PC-3 (cell line): ENCODE results near the gene AVPR1A. TPM values are rescaled to one million over a fixed set of nuclear protein-coding genes. Genes with fewer than 3 reads are reported as not detected.

ENCODE experiments used
- ATAC-seq: fragments of 200-7000 bp; cut with Tn5 transposase; 2 replicates; pipeline ENCODE4 v1.9.1; 2020; ENCODE audit warnings: mild to moderate bottlenecking, moderate library complexity
- BruUV-seq: library from RNA; stranded (reverse); fragments of 400-500 nt; replicated peaks from 2 replicates; lab custom pipeline; 2021; lab: Mats Ljungman, UMichigan
- CTCF ChIA-PET: fragments of 300-600 bp; sonication (Branson Sonifier 250); formaldehyde crosslinking; loops from one replicate; lab custom pipeline; 2022; ENCODE audit warnings: antibody characterized with exemption; lab: Charles Lee
- POLR2A ChIA-PET: fragments of 300-600 bp; sonication (Branson Sonifier 250); formaldehyde crosslinking; loops from one replicate; lab custom pipeline; 2022; ENCODE audit warnings: antibody characterized with exemption; ENCODE audit not compliant: unreplicated experiment; lab: Charles Lee
- DNase-seq: peaks from one replicate; pipeline ENCODE4 v3.0.0-alpha.2; 2015
- H2AFZ ChIP-seq: fragments of 300-600 bp; sonication (generic); 2 replicates; pipeline ENCODE4 v1.6.0; 2016; ENCODE audit warnings: antibody characterized with exemption, low read length
- H3F3A ChIP-seq: fragments of 300-600 bp; sonication (generic); one replicate; pipeline ENCODE4 v1.6.0; 2017; ENCODE audit warnings: antibody characterized with exemption, low read length, control low read depth, mild to moderate bottlenecking; ENCODE audit not compliant: unreplicated experiment
- H3K27ac ChIP-seq: fragments of 300-600 bp; sonication (generic); 2 replicates; pipeline ENCODE4 v1.5.1; 2016; ENCODE audit warnings: mild to moderate bottlenecking, low read length
- H3K27me3 ChIP-seq: fragments of 300-600 bp; sonication (generic); 2 replicates; pipeline ENCODE4 v1.6.1; 2016; ENCODE audit warnings: low read length, mixed read lengths
- H3K36me3 ChIP-seq: fragments of 300-600 bp; sonication (generic); 2 replicates; pipeline ENCODE4 v1.6.1; 2016; ENCODE audit warnings: low read depth, mixed run types, low read length, mixed read lengths
- H3K4me1 ChIP-seq: fragments of 300-600 bp; sonication (generic); 2 replicates; pipeline ENCODE4 v1.5.1; 2016; ENCODE audit warnings: low read length; ENCODE audit not compliant: insufficient read depth
- H3K4me2 ChIP-seq: fragments of 300-600 bp; sonication (generic); 2 replicates; pipeline ENCODE4 v1.6.0; 2016; ENCODE audit warnings: low read length
- H3K4me3 ChIP-seq: fragments of 300-600 bp; sonication (generic); 2 replicates; pipeline ENCODE4 v1.5.1; 2016; ENCODE audit warnings: mild to moderate bottlenecking, low read length, mixed read lengths
- H3K79me2 ChIP-seq: fragments of 300-600 bp; sonication (generic); 2 replicates; pipeline ENCODE4 v1.6.1; 2017; ENCODE audit warnings: low read length, mixed read lengths
- H3K9ac ChIP-seq: fragments of 300-600 bp; sonication (generic); 2 replicates; pipeline ENCODE4 v1.6.0; 2016; ENCODE audit warnings: mild to moderate bottlenecking, low read length
- H3K9me2 ChIP-seq: fragments of 300-600 bp; sonication (generic); replicated peaks from 2 replicates; pipeline ENCODE4 v1.6.1; 2016; ENCODE audit warnings: mixed run types, low read length, mixed read lengths
- H3K9me3 ChIP-seq: fragments of 300-600 bp; sonication (generic); 2 replicates; pipeline ENCODE4 v1.6.1; 2016; ENCODE audit warnings: low read length, mixed read lengths
- H4K20me1 ChIP-seq: fragments of 300-600 bp; sonication (generic); 2 replicates; pipeline ENCODE4 v1.6.1; 2016; ENCODE audit warnings: low read length, mixed read lengths
- EZH2 ChIP-seq: fragments of 300-600 bp; sonication (generic); IDR thresholded peaks from one replicate; pipeline ENCODE4 v1.6.1; 2017; ENCODE audit warnings: antibody characterized with exemption, mild to moderate bottlenecking, low read length; ENCODE audit not compliant: unreplicated experiment
- EZH2phosphoT487 ChIP-seq: fragments of 300-600 bp; sonication (generic); IDR thresholded peaks from 2 replicates; pipeline ENCODE4 v1.6.1; 2018; ENCODE audit warnings: mild to moderate bottlenecking, antibody characterized with exemption, low read length, borderline replicate concordance
- intact Hi-C: fragments of 100-400 bp; cut with micrococcal nuclease; formaldehyde crosslinking; loops from 2 replicates; pipeline ENCODE4 v1.9.0; 2023
- total RNA-seq: library from RNA; depleted of rRNA; stranded (reverse); fragments of >200 nt; gene quantifications from 2 replicates; pipeline ENCODE4 v1.2.3, GENCODE V29; 2014
- TF ChIP-seq, protein P1 (sequence below): fragments of 300-600 bp; sonication (generic); conservative IDR thresholded peaks from 2 replicates; pipeline ENCODE4 v1.5.1; 2017; ENCODE audit warnings: antibody characterized with exemption, low read depth, mild to moderate bottlenecking, low read length

AVPR1A gene
- total RNA-seq, 1 experiment from 2014 or later = not detected

- no peak overlapping the region for H3K9ac ChIP-seq
- peaks cover 56% of the 10 kb centered on the region for H3K27me3 ChIP-seq
- CTCF ChIA-PET = no interaction called here
- ATAC-seq = no peak
- no peak overlapping the region for H3K4me2 ChIP-seq
- no peaks in the 10 kb centered on the region for H3K9me2 ChIP-seq
- no peak overlapping the region for H3K4me3 ChIP-seq
- no peaks in the 10 kb centered on the region for H3K79me2 ChIP-seq
- 0 out of 2 replicates have a peak, but pooled peaks cover 5% of the 10 kb centered on the region for H3K4me1 ChIP-seq
- no peaks in the 10 kb centered on the region for H3K9me3 ChIP-seq
- no peaks in the 10 kb centered on the region for H3F3A ChIP-seq
- no peaks in the 10 kb centered on the region for H4K20me1 ChIP-seq
- TF ChIP-seq, protein P1, sequence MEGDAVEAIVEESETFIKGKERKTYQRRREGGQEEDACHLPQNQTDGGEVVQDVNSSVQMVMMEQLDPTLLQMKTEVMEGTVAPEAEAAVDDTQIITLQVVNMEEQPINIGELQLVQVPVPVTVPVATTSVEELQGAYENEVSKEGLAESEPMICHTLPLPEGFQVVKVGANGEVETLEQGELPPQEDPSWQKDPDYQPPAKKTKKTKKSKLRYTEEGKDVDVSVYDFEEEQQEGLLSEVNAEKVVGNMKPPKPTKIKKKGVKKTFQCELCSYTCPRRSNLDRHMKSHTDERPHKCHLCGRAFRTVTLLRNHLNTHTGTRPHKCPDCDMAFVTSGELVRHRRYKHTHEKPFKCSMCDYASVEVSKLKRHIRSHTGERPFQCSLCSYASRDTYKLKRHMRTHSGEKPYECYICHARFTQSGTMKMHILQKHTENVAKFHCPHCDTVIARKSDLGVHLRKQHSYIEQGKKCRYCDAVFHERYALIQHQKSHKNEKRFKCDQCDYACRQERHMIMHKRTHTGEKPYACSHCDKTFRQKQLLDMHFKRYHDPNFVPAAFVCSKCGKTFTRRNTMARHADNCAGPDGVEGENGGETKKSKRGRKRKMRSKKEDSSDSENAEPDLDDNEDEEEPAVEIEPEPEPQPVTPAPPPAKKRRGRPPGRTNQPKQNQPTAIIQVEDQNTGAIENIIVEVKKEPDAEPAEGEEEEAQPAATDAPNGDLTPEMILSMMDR = no peak
- no peak for TF ChIP-seq EZH2phosphoT487
- TF ChIP-seq EZH2 = no peak
- H2AFZ ChIP-seq = no peak overlapping the region
- POLR2A ChIA-PET = no interaction called here
- no peak for DNase-seq
- intact Hi-C loops = loop anchor here (5.0 kb wide), 1 partner anchor 127 kb away; no protein-coding TSS in a partner anchor
- H3K27ac ChIP-seq = no peak overlapping the region
- no TSS peak for BruUV-seq
- H3K36me3 ChIP-seq = no peaks in the 10 kb centered on the region
These were observed 890 bp downstream of the AVPR1A start for GRCh38 chr12:63149909-63150712.

- Histone ChIP-seq H3K4me1 (no peaks in the 10 kb centered on the region), H3K27me3 (peaks cover 55% of the 10 kb centered on the region), H2AFZ (no peak overlapping the region), H3K36me3 (no peaks in the 10 kb centered on the region), H4K20me1 (no peaks in the 10 kb centered on the region), H3K4me2 (no peak overlapping the region), H3F3A (no peaks in the 10 kb centered on the region), H3K79me2 (no peaks in the 10 kb centered on the region), H3K27ac (no peak overlapping the region), H3K9ac (no peak overlapping the region), H3K9me2 (no peaks in the 10 kb centered on the region), H3K4me3 (no peak overlapping the region), H3K9me3 (no peaks in the 10 kb centered on the region)
- TF ChIP-seq EZH2phosphoT487 (no peak), EZH2 (no peak)
- TF ChIP-seq, protein P1 = no peak
- ChIA-PET CTCF (no interaction called here), POLR2A (no interaction called here)
- intact Hi-C loops = no loop called here
- ATAC-seq (no peak), DNase-seq (no peak)
- no TSS peak for BruUV-seq
These were observed 6.4 kb downstream of the AVPR1A start for GRCh38 chr12:63144556-63144955.

GRCh38 chr12:63138488-63138887 is 12.5 kb downstream of the AVPR1A start:
- BruUV-seq = no TSS peak
- Histone ChIP-seq H3K27me3 (peaks cover 57% of the 10 kb centered on the region), H2AFZ (no peak overlapping the region), H3K9me2 (no peaks in the 10 kb centered on the region), H3K36me3 (no peaks in the 10 kb centered on the region), H3K9ac (no peak overlapping the region), H3K9me3 (no peaks in the 10 kb centered on the region), H3K79me2 (no peaks in the 10 kb centered on the region), H3K4me3 (no peak overlapping the region), H3K4me1 (no peaks in the 10 kb centered on the region), H3K27ac (no peak overlapping the region), H4K20me1 (no peaks in the 10 kb centered on the region), H3F3A (no peaks in the 10 kb centered on the region), H3K4me2 (no peak overlapping the region)
- no peak for DNase-seq
- TF ChIP-seq, protein P1 = no peak
- TF ChIP-seq EZH2 = no peak
- no peak for TF ChIP-seq EZH2phosphoT487
- intact Hi-C loops = no loop called here
- ATAC-seq = no peak
- CTCF ChIA-PET = no interaction called here
- POLR2A ChIA-PET = no interaction called here
